Endodermal cell (in vitro differentiated cells): Measurements from ENCODE around the gene HOXC9. TPM values are rescaled to one million over a fixed set of nuclear protein-coding genes. Genes with fewer than 3 reads are reported as not detected.

Experiments
- DNase-seq: peaks from one replicate; pipeline ENCODE4 v3.0.0-alpha.2; 2017
- H3K27ac ChIP-seq: 2 replicates; pipeline ENCODE4 v1.5.1; 2013; ENCODE audit warnings: mild to moderate bottlenecking, low read depth, low read length, moderate library complexity
- H3K27me3 ChIP-seq: 2 replicates; pipeline ENCODE4 v1.6.1; 2013; ENCODE audit warnings: mild to moderate bottlenecking, low read length, moderate library complexity; ENCODE audit not compliant: insufficient read depth, control insufficient read depth, poor library complexity, severe bottlenecking
- H3K36me3 ChIP-seq: 2 replicates; pipeline ENCODE4 v1.7.0; 2013; ENCODE audit warnings: mild to moderate bottlenecking, low read length, moderate library complexity; ENCODE audit not compliant: control insufficient read depth, insufficient read depth
- H3K4me1 ChIP-seq: one replicate; pipeline ENCODE4 v1.7.0; 2013; ENCODE audit warnings: low read length; ENCODE audit not compliant: control insufficient read depth, insufficient read depth
- H3K4me3 ChIP-seq: 2 replicates; pipeline ENCODE4 v1.5.1; 2013; ENCODE audit warnings: mild to moderate bottlenecking, low read length, moderate library complexity
- H3K9ac ChIP-seq: 2 replicates; pipeline ENCODE4 v1.6.1; 2013; ENCODE audit warnings: mild to moderate bottlenecking, low read length, moderate library complexity; ENCODE audit not compliant: poor library complexity, severe bottlenecking; ENCODE audit errors: extremely low read depth
- H3K9me3 ChIP-seq: 2 replicates; pipeline ENCODE4 v1.6.1; 2013; ENCODE audit warnings: mild to moderate bottlenecking, low read length, moderate library complexity; ENCODE audit not compliant: control insufficient read depth
- H3K27ac Mint-ChIP-seq: 2 replicates; pipeline ENCODE4 v1.8.0; 2020; ENCODE audit warnings: mixed read lengths
- H3K27me3 Mint-ChIP-seq: 2 replicates; pipeline ENCODE4 v1.8.0; 2021; ENCODE audit warnings: mild to moderate bottlenecking, mixed read lengths; ENCODE audit not compliant: insufficient read depth
- H3K36me3 Mint-ChIP-seq: 2 replicates; pipeline ENCODE4 v1.8.0; 2020; ENCODE audit warnings: low read depth, mixed read lengths
- H3K4me1 Mint-ChIP-seq: 2 replicates; pipeline ENCODE4 v1.8.0; 2020; ENCODE audit warnings: mixed read lengths
- H3K4me3 Mint-ChIP-seq: 2 replicates; pipeline ENCODE4 v1.8.0; 2020; ENCODE audit warnings: mild to moderate bottlenecking, moderate library complexity, mixed read lengths
- H3K9me3 Mint-ChIP-seq: 2 replicates; pipeline ENCODE4 v1.8.0; 2020; ENCODE audit warnings: mild to moderate bottlenecking, mixed read lengths
- CTCF ChIP-seq: fragments of 200-600 bp; sonication (generic); conservative IDR thresholded peaks from 2 replicates; pipeline ENCODE4 v1.5.0; 2021; ENCODE audit warnings: antibody characterized with exemption, mild to moderate bottlenecking
- WGBS, 2 experiments: methylation state at CpG; one replicate each; pipeline versions ENCODE4 v1.1.5 to v1.1.7; 2013; ENCODE audit warnings: missing lambda C conversion rate in 2 of 2, mixed read lengths in 1 of 2; ENCODE audit not compliant: insufficient coverage in 1 of 2, insufficient read length in 1 of 2; 5-methylcytosine and 5-hydroxymethylcytosine counted together
- total RNA-seq, 2 donors: library from RNA; stranded (reverse); fragmentation: NEBNext Ultra II Directional in 1 of 2; extraction: Animal tissue kit (Norgen Biotek cat#: 25700) in 1 of 2; gene quantifications; 2 replicates in 1 of 2; 3 replicates in 1 of 2; pipeline ENCODE4 v1.2.1, GENCODE V29; 2021

HOXC9 gene
- total RNA-seq, 2 donors from 2014 or later, result not detected

GRCh38 chr12:53966385-53967133 lies 33.4 kb upstream of the HOXC9 start:
- no peaks in the 10 kb centered on the region for H3K36me3 ChIP-seq
- Mint-ChIP-seq H3K36me3 (no peaks in the 10 kb centered on the region), H3K9me3 (peaks cover 2% of the 10 kb centered on the region), H3K27me3 (peaks cover 100% of the 10 kb centered on the region), H3K27ac (no peak overlapping the region), H3K4me1 (peaks cover 6% of the 10 kb centered on the region), H3K4me3 (peak overlapping the region; percentile 16)
- no peak for TF ChIP-seq CTCF
- H3K4me1 ChIP-seq, result no peaks in the 10 kb centered on the region
- no peak for DNase-seq
- H3K4me3 ChIP-seq, result no peak overlapping the region
- no peaks in the 10 kb centered on the region for H3K9me3 ChIP-seq
- peaks cover 100% of the 10 kb centered on the region for H3K27me3 ChIP-seq
- no peak overlapping the region for H3K27ac ChIP-seq
- WGBS, 2 experiments, result 5 to 7% methylated on average over 29 to 36 of the region's 36 CpGs
- H3K9ac ChIP-seq, result no peak overlapping the region

- H3K27ac Mint-ChIP-seq, result no peak overlapping the region
- H3K9me3 Mint-ChIP-seq, result peaks cover 2% of the 10 kb centered on the region
- Histone ChIP-seq H3K27me3 (peaks cover 100% of the 10 kb centered on the region), H3K4me3 (no peak overlapping the region), H3K9me3 (no peaks in the 10 kb centered on the region), H3K36me3 (no peaks in the 10 kb centered on the region), H3K9ac (no peak overlapping the region), H3K4me1 (no peaks in the 10 kb centered on the region), H3K27ac (no peak overlapping the region)
- TF ChIP-seq CTCF, result no peak
- no peak for DNase-seq
- 8 to 18% methylated on average over 3 to 5 of the region's 5 CpGs for WGBS, 2 experiments
- peaks cover 100% of the 10 kb centered on the region for H3K27me3 Mint-ChIP-seq
- H3K36me3 Mint-ChIP-seq, result no peaks in the 10 kb centered on the region
- H3K4me3 Mint-ChIP-seq, result no peak overlapping the region
- peaks cover 6% of the 10 kb centered on the region for H3K4me1 Mint-ChIP-seq
Observed at GRCh38 chr12:53967421-53967925, 32.5 kb upstream of the HOXC9 start.

- Histone ChIP-seq H3K36me3 (no peaks in the 10 kb centered on the region), H3K4me1 (no peaks in the 10 kb centered on the region), H3K4me3 (no peak overlapping the region), H3K27me3 (peaks cover 100% of the 10 kb centered on the region), H3K9me3 (no peaks in the 10 kb centered on the region), H3K27ac (no peak overlapping the region), H3K9ac (no peak overlapping the region)
- no peak for TF ChIP-seq CTCF
- Mint-ChIP-seq H3K9me3 (peaks cover 9% of the 10 kb centered on the region), H3K4me1 (peaks cover 13% of the 10 kb centered on the region), H3K27ac (no peak overlapping the region), H3K27me3 (peaks cover 100% of the 10 kb centered on the region), H3K36me3 (no peaks in the 10 kb centered on the region), H3K4me3 (no peak overlapping the region)
- 27 to 28% methylated on average over 18 to 24 of the region's 24 CpGs for WGBS, 2 experiments
- no peak for DNase-seq
Observed at GRCh38 chr12:53968214-53969127, 31.5 kb upstream of the HOXC9 start.
